ENCODE measurements around the gene TM9SF4. TPM values are rescaled to one million over a fixed set of nuclear protein-coding genes. Genes with fewer than 3 reads are reported as not detected.

Gene TM9SF4
- total and polyA plus RNA-seq, 2 of the 8 experiments (the other 6 are each of a cell fraction or from before 2014, with no cell fraction given): 38.4 to 68.7 TPM

DNA sequence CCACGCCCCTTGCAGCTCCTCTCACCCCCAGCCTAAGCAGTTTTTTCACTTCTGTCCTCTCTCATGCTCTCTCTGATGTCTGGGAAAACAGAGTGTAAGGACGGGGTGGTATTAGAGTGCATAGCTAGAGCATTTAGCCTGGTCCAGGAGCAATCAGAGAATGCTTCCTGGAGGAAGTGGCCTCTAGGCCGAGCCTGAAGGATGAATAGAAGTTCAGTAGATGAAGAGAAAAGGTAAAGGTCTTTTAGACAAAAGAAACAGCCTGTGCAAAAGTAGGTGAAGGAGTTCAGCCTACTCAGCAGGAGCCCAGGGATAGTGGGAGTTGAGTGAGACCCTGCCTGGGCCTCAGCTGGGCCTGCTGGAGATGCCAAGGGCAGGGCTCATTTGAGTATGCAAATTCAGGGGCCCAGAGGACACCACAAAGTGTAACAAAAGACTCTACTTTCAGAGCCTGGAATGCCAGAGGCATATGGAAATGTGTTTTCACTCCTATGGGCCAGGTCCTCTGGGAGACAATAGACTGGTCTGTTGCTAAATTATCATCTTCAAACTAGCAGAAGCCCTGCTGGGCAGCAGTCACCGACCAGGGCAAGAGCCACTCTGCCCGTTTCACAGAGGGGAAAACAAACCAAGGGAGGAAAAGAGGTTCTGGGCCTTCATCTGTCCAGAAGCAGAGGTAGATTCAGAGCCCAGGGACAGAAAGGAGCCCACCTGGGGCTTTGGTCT is 19.7 kb upstream of the TM9SF4 start:
- Histone ChIP-seq H3K27ac (ENCODE audit: low read depth, low read length) (peak overlapping the region; percentile 62; the same call in 1 of the 2 replicates), H2AFZ (ENCODE audit: low read length) (no peak overlapping the region), H3K4me3 (ENCODE audit: extremely low read depth in 1 of 4, insufficient read depth in 2 of 4, low read depth in 3 of 4, low read length in 4 of 4) (peak overlapping the region in 3 of 4 experiments; percentile 2 to 19 (median 3); a peak in 3 of 8 replicates), H2BK15ac (ENCODE audit: low read length) (no peak overlapping the region; the same call in 1 of the 2 replicates), H3K23ac (ENCODE audit: insufficient read length) (no peak overlapping the region), H4K91ac (replicated peaks; ENCODE audit: insufficient read length, low read length) (peak overlapping the region; percentile 57), H4K20me1 (replicated peaks in 1 of 2; ENCODE audit: control insufficient read depth in 1 of 2, insufficient read depth in 2 of 2, low read length in 2 of 2) (no peaks in the 10 kb centered on the region), H3K27me3 (replicated peaks in 1 of 4; ENCODE audit: control insufficient read depth in 3 of 4, extremely low read depth in 1 of 4, insufficient read depth in 3 of 4, low read length in 3 of 4) (no peaks in the 10 kb centered on the region; a peak in 1 of 7 replicates), H3K9ac (replicated peaks in 1 of 4; ENCODE audit: extremely low read depth in 1 of 4, low read depth in 3 of 4, low read length in 3 of 4) (no peak overlapping the region; a peak in 1 of 7 replicates), H3K18ac (ENCODE audit: extremely low read depth, low read length) (peak overlapping the region; percentile 84; the same call in 1 of the 2 replicates), H3K4me2 (ENCODE audit: insufficient read depth in 1 of 2, low read depth in 2 of 2, low read length in 2 of 2) (peak overlapping the region; percentile 38 to 56), H2BK20ac (ENCODE audit: low read length) (peak overlapping the region; percentile 100), H3K14ac (ENCODE audit: insufficient read length) (no peak overlapping the region), H2BK12ac (ENCODE audit: low read depth, low read length) (no peak overlapping the region), H3K79me2 (ENCODE audit: control insufficient read depth in 1 of 2, insufficient read depth in 2 of 2, low read length in 2 of 2) (no peaks in the 10 kb centered on the region), H3K79me1 (ENCODE audit: low read depth, low read length) (no peaks in the 10 kb centered on the region), H2BK5ac (ENCODE audit: low read depth, low read length) (peak overlapping the region; percentile 53; the same call in 1 of the 2 replicates), H4K5ac (ENCODE audit: insufficient read length, low read depth, low read length) (peak overlapping the region; percentile 42), H4K8ac (ENCODE audit: extremely low read depth, insufficient read depth, low read length) (no peak overlapping the region), H3K4me1 (replicated peaks in 1 of 4; ENCODE audit: control insufficient read depth in 3 of 4, insufficient read depth in 4 of 4, low read length in 3 of 4) (peaks cover 17 to 26% (median 24%) of the 10 kb centered on the region in 4 experiments), H3K23me2 (ENCODE audit: low read depth, low read length) (no peaks in the 10 kb centered on the region), H3K36me3 (ENCODE audit: control insufficient read depth in 2 of 4, insufficient read depth in 4 of 4, low read length in 3 of 4) (no peaks in the 10 kb centered on the region; a peak in 1 of 8 replicates), H2BK120ac (replicated peaks; ENCODE audit: low read depth, low read length) (peak overlapping the region; percentile 84), H2AK5ac (ENCODE audit: low read depth, low read length) (no peak overlapping the region; the same call in 1 of the 2 replicates), H3K56ac (replicated peaks; ENCODE audit: insufficient read length, low read depth, low read length) (peak overlapping the region; percentile 24), H3K4ac (replicated peaks; ENCODE audit: insufficient read length, low read depth, low read length) (no peak overlapping the region), H3K9me3 (ENCODE audit: insufficient read depth in 2 of 2, low read depth in 1 of 2, low read length in 1 of 2) (peaks cover 4 to 7% of the 10 kb centered on the region in 2 experiments; a peak in 3 of 4 replicates)
- FAIRE-seq (peak; percentile 99), DNase-seq (ENCODE audit: low read depth in 1 of 2, low spot score in 2 of 2) (peak in 1 of 2 experiments; percentile 50)
- WGBS, 2 experiments (ENCODE audit: extremely low coverage in 1 of 2, insufficient coverage in 1 of 2, insufficient read length in 1 of 2, insufficient replicate concordance in 2 of 2, low coverage in 1 of 2, low lambda C conversion rate in 2 of 2, missing lambda C conversion rate in 1 of 2): 30% methylated on average over 5 of the region's 5 CpGs; no CpG with 5 or more reads in 1 of the 2 experiments
- POLR2A ChIA-PET (ENCODE audit: partially characterized antibody): interaction anchor here (0.7 to 2.4 kb wide), 7 partner anchors 20 to 156 kb away, joined by 3 to 14 read pairs (median 4); partner anchors contain the start of gene TM9SF4
- CTCF ChIA-PET (ENCODE audit: partially characterized antibody): interaction anchor here (0.6 to 11.9 kb wide), 18 partner anchors 10 to 272 kb away, joined by 3 to 176 read pairs (median 6); partner anchors contain the start of genes PDRG1 and TM9SF4
- TF ChIP-seq TCF12 (IDR thresholded peaks at IDR 0.05; ENCODE audit: low read depth, low read length) (no peak), CTBP2 (IDR thresholded peaks at IDR 0.05; ENCODE audit: borderline replicate concordance, insufficient read depth, insufficient read length, low read length) (peak; percentile 86), E2F6 (IDR thresholded peaks at IDR 0.05) (no peak), CHD2 (IDR thresholded peaks at IDR 0.05; ENCODE audit: low read length) (no peak), KDM4A (IDR thresholded peaks at IDR 0.05; ENCODE audit: low read depth, low read length, severe bottlenecking) (no peak), BRCA1 (IDR thresholded peaks at IDR 0.05; ENCODE audit: low read depth, low read length) (no peak), HDAC2 (IDR thresholded peaks at IDR 0.05; ENCODE audit: borderline replicate concordance in 1 of 2, low read depth in 2 of 2, low read length in 2 of 2) (peak; percentile 91 to 92; a peak in 2 of 4 replicates), RFX5 (IDR thresholded peaks at IDR 0.05; ENCODE audit: borderline replicate concordance, low read depth, low read length) (no peak; the same call in 1 of the 2 replicates), SIRT6 (IDR thresholded peaks at IDR 0.05; ENCODE audit: low read length) (no peak), RXRA (IDR thresholded peaks at IDR 0.05; ENCODE audit: insufficient read depth, low read depth, low read length) (no peak)

Measured in H1 (cell line).